ENCODE results near the gene SCRT2.
"Not testable (repeated sequence)": the region's sequence is repeated elsewhere in the genome, so short reads cannot be mapped to it uniquely, and the experiment has no call there.

The SCRT2 gene

DNA sequence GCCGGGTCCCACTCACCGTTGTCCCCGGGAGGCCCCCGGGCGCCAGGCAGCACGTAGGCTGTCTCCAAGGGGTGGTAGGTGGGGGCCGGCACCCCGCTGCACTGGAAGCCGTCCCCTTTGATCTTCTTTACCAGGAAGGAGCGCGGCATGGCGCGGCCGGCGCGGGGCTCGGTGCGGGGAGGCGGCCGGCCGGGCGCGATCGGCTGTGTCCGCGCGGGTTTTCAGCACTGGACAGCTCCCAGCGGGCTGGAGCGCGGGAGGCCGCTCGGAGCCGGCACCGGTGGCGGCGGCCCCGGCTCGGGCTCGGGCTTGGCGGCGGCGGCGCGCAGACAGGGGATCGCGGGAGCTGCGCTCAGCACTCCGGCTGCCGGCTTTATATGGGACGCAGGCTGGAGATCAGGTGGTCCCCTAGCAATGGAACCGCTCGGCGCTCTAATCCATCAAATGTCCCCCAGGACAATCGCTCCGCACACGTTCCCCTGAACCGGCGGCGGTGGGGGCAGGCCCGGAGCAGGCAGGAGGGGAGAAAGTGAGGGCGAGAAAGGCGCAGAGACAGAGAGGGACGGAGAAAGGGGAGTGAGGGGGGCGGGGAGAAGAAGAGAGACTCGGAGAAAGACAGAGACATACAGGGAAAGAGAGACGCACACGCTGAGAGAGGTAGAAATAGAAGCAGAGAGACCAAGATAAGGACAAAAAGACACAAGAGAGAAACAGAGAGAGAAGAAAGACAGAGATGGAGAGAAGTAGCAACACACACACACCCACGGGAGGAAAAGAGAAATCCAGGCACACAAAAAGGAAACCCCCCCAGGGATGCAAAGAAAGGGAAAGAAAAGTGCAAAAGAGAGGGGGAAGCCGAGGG lies at the start of gene SCRT2:
TSS of gene SCRT2 (minus strand) at position 350 of the 862 bp plus-strand sequence. CDS start at position 149, 201 bp downstream.
- DNase-seq, result no peak

DNA sequence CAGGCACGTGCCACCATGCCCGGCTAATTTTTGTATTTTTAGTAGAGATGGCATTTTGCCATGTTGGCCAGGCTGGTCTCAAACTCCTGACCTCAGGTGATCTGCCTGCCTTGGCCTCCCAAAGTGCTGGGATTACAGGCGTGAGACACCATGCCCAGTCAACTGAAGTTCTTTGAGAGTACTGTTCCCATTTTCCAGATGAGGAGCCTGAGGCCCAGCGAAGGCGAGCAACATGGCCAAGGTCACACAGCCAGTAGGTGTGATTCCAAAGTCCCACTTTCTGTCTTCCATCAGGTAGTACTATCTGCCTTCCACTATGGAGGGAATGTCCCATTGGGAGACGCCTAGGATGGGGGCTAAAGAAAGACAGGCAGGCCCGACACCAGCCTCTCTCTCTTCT lies 49.2 kb upstream of the SCRT2 start:
- DNase-seq, result not testable (repeated sequence)

DNA sequence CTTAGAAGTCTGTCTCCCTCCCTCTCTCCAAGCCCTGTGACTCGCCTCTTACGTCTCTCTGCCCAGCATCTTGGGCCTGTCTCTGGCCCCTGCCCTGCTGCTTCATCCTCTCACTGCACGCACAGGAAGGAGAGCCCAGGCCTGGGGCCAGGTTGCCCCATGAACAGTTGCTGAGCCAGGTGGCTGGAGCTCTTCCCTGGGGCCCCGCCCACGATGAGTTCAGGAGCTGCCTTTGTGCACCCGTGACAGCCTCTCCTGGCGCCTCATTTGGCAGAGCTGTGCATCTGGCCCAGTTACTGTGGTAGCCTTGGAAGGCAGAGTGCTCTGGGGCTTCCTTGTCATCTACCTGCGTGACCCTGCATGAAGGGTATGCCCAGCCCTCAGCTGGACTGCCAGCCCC lies 48.2 kb upstream of the SCRT2 start:
- DNase-seq, result no peak

DNA sequence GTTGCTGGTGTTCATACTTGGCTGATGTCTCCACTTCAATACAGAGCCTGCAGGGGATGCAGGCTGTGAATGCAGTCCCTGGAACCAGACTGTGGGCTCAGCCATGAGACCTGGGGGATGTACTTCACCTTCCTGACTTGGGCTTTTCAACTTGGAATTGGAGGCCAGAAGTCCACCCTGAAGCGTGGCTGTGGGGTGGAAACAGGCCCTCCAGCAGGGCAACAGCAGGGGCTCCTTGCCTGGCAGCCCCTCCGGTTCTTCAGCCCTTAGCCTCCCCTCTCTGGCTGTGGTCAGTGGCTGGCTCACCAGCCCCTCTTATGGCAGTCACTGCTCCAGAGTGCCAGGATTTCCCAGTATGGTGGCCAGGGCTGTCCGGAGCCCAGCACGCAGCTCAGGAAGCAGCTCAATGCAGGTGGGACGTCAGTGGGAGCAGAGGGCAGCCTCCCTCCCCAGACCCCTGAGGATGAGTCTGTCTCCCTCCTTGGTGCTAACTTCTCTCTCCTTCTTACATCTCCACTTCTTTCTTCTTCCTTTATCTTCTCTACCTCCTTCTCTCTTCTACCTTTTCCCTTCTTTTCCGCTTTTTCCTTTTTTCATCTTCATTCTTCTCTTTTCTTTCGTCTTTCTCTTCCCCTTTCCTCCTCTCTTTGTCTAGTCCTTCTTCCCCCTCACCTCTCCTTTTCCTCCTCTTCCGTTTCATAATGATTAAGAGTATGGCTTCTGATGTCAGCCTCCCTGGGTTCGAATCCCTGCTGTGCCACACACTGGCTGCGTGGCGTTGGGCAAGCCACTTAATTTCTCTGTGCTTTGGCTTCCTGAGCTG lies 47.4 kb upstream of the SCRT2 start:
- DNase-seq, result no peak

DNA sequence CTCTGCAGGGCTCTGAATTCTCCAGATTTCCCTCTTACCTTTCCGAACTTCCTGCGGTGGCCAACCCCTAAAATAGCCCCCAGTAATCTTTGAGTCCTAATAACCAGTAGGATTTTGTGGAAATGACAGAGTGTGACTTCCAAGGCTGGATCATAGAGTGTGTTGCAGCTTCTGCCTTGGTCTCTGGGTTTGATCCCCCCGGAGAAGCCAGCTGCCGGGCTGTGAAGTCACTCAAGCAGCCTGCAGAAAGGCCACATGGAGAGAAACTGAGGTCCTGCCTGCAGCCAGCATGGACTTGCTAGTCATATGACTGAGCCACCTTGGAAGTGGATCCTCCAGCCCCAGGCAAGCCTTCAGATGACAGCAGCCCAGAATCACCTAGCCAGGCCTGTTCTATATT lies 46.3 kb upstream of the SCRT2 start:
- no peak for DNase-seq

DNA sequence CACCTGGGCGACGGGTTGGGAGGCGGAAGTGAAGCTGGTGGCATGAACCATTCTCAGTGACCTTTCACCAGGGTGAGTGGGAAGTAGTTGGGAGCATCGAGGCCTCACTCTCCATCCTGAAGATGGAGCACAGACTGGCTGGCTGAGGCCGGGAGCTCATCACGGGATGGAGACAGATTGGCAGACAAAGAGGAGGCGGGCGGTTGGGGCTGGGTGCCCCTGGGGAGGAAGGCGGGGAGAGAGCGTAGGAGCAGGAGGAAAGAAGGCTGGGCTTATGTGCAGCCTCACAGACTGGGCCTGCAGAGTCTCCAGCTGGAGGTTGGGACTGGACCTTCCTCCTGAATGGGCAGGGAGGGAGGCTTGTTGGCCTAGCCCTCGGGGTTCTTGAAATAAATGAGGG lies 44.2 kb upstream of the SCRT2 start:
- DNase-seq, result no peak

DNA sequence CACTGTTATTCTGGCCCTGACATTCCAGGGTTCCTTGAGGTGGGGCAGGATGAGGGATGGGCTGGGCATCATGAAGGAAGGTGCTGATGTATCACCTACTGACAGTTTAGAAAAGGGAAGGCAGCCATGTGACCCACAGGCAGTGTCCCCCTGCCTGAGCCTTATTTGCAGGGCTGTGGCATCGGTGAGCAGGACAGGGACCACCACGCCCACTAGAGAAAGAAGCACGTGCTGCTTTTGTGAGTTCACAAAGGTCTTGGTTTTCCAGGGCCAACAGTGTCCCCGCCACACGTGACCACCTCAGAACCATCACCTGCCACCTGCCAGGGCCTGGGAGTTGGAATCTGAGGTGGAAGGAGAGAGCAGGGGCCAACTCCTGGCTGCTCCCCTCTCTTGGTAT lies 43.5 kb upstream of the SCRT2 start:
- no peak for DNase-seq

DNA sequence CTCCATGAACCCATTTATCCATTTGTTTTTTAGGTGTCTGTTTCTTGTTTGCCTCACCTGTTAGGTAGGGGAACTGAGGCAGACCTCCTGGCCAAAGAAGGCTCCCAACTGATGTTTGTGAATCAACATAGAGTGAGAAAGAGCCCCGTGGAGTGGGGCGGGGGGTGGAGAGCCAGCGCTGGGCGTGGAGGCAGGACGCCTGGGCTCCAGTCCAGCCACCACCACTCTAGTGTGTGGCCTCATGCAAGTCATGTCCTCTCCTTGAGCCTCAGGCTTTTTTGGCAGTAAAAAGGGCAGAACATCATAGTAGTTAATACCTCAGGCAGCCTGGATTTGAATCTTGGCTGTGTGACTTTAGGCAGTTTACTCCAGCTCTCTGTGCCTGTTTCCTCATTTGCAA lies 42.2 kb upstream of the SCRT2 start:
- no peak for DNase-seq

DNA sequence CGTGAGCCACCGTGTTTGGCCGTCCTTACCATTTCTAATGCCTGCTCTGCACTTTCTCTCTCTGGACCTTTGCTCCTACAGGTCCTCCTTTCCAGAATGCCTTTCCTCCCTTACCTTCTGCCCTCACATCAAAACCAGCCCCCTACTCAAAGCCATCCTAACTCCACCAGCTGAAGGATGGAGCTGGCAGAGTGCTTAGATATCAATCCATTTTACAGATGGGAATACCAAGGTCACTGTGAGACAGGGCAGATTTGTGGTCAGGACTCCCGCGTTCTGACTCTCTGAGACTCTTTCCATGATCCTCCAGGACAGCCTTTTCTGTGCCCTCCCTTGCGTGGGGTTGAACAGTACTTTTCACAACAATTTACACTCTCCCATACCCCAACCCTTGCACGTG lies 41.7 kb upstream of the SCRT2 start:
- DNase-seq, result no peak

DNA sequence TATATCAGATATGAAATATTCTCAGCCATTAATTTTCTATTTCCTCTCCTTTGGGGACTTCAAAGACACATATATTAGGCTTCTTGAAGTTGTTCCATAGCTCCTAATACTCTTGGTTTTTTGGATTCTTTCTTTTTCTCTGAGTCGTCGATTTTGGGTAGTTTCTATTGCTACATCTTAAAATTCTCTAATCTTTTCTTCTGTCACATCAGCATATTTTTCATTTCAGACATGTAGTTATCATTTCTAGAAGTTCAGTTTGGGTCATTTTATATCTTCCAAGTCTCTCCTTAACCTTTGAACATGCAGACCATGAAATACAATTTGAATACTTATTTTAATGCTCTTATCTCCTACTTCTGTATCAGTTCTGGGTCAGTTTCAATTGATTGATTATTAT lies 38.9 kb upstream of the SCRT2 start:
- DNase-seq, result no peak

DNA sequence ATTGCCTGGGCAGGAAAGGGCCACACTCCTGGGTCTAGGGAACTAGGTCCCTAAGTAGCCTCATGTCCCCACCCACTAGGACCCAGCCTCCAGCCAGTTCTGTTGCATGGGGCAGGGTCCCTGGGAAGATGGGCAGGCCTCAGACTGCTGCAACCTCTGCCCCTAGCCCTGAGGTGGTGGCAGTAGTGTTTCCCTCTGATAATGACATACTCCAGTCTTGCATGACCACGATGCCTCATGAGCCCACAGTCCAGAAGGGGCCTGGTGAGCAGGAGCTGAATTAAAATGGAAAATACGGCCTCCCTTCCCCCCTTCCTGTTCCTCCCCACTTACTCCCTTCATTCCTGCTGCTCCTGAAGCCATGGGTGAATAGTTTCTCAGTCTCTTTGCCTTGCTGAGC lies 36.0 kb upstream of the SCRT2 start:
- DNase-seq, result no peak

DNA sequence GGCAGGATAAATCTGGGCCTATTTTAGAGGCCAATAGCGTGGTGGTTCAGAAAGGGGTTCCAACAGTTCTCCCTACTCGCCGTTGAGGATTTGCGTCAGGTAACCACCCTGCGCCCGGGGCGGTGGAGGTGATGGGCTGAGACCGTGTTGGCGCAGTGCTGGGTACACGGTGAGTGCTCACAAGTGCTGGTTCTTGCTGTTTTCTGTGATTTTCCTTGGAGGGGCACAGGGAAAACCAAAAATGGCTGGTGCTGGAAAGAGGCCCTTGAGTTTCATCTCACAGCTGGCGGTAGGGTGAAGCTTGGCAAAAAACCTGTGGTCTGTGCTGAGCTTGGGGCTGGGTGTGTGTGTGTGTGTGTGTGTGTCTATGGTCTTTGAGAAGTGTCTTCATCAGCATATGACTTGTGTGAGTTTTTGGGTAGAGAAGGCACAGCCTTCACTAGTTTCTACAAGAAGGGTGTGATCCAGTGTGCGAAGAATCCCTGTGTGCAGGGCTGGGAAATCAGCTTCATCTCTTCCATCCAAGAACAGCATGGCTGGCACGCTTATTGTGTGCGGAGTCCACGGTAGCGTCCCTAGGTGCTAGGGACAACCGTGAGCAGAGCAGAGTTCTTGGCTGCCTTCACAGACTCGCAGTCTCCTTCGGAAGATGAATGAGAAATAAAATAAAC lies 35.3 kb upstream of the SCRT2 start:
- no peak for DNase-seq

DNA sequence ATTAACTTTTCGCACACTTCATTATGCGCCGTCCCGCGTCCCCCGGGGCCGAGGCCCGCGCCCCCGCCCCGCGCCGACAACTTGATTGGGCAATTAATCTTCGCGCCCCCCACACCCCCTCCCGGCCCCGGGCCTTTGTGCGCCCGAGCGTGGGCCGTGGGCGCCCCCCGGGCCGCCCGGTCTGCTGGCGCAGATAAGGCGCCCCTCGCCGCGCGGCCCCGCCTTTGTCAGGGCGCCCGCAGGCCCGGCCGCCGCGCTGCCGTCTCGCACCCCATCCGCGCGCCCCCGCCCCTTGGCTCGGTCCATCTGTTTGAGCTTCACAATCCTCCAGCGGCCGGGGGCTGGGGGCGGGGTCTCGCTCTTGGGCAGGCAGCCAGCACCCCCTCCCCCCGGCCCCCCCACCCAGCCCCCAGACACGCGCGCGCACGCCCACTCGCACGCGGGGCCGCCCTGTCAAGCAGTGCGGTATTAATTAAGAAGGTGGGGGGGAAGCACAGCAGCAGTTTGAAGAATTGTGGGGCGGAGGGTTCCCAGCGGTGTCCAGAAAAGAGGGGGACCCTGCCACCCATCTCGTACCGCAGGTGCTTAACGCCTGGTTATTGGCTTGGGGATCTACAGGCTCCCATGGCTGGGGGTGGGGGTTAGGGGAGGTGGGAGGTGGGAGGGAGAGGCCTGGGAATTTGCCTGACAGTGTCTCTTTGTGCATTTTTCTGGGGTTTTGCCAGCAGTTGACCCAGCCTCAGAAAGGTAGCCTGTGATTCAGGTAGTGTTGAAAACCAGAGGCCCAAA lies 34.6 kb upstream of the SCRT2 start:
- no peak for DNase-seq

DNA sequence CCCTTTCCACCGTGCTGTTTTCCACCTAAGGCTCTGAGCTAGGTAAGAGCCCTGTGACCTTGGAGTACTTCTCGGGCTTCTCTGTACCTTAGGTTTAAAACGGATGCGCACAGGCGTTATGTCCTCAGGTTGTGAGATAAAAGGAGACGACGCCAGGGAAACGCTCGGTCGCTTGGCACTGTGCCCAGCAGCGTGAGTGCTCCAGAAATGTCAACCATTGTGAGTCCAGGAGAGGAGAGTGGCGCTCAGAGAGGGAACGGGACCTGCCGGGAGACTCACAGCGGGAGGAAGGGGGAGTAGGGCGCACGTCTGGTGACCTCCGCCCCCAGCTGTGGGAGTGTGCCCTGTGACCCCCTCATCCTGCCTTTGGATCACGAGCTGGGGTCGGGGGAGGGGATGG lies 33.8 kb upstream of the SCRT2 start:
- no peak for DNase-seq

DNA sequence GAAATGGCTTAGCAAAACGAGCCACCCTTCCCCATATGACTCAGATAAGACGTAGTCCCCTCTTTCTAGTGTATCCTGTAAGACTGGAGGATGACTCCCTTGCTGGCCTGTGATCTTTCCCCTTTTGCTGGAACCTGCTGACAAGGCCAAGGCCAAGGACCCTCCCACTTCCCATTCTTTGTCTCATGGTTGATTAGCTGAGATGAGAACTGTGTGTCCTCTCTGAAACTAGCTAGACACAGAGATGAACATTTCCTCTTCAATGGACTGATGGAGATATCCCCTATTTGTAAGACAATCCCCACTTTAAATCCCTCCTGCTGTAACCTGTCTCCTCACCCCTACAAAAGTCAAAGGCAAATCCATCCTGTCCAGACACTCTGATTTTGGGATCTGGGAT lies 33.4 kb upstream of the SCRT2 start:
- no peak for DNase-seq

DNA sequence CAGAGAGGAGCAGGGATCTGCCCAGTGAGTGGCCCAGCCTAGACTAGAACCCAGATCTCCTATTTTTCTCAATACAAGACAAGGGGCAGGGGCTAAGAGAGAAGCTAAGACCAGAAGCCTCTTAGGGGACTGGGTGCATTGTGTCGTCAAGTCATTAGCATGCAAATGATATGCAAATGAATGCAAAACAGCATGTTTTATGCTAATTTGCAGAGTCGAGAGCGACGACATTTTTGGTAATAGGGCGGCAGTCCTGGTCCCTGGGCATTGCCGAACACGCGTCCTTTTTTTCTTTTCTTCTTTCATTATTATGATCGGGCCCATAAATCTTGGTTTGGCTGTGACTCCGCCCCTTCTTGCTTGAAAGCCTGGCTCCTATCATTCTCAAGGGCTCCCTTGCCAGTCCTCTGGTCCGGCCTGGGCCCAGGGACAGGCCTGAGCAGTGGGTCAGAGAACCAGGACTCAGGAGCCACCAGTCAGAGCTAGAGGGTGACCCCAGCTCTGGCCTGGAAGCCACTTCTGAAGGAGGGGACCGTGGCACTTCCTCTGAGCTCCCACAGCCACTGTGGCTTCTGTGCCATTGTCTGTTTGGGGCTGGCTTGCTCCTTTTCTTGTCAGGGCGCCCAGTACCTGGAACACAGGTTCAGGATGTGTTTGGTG lies 32.0 kb upstream of the SCRT2 start:
- DNase-seq, result no peak

DNA sequence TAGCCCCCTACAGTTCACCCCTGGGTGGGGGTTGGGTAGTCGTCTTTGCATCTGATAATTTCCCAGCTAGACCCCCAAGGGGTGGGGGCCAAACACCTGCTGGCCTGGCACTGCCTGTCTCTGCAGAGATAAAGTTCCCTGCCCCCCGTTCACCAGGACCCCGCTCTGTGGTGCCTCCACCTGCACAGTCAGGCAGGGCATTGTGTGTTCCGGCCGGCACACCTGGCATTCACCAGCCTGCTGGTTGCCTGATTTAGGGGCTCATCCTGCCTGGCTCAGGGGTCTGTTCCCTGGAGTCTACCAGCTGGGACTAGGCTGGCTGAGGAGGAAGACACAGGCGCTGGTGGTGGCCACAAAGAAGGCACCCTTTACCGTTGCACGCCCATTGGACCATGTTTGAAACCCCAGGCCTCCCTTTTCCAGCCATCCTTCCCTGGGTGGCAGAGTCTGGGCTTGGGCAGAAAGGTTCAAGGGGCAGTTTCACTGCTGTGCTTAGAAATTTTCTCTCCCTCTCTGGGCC lies 30.8 kb upstream of the SCRT2 start:
- DNase-seq, result no peak

DNA sequence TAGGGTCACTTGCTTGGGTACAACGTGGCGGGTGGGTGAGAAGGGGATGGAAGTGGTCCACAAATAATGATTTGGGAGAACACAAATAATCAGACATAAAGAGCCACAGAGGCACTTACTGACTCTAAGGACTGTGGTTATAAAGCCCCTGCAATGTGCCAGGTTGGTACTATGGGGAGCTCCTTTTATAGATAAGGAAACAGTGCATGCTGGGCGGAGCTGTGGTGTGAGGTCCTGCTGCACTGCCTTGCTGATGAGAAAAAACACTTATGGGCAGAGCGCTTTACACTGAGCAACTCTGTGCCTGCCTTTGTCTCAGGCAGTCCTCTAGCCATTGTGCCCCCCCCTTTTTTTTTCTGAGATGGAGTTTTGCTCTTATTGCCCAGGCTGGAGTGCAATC lies 29.1 kb upstream of the SCRT2 start:
- DNase-seq, result no peak

DNA sequence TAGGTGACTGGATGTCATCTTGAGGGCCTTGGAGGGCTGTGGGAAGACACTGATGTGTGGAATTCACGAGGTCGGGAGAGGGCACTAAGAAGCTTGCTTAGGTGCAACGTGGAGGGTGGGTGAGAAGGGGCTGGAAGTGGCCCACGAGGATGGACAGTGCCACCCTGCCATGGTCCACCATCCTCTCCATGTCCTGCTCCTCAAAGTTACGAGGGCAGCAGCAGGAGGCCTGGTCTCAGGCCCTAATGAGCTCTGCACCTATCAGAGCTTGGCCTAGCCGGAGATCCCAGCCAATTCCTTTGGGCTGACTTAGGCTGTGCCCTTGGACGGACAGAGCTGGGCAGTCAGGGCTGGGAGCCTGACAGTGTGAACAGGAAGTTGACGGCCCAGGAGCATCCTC lies 27.8 kb upstream of the SCRT2 start:
- DNase-seq, result no peak

DNA sequence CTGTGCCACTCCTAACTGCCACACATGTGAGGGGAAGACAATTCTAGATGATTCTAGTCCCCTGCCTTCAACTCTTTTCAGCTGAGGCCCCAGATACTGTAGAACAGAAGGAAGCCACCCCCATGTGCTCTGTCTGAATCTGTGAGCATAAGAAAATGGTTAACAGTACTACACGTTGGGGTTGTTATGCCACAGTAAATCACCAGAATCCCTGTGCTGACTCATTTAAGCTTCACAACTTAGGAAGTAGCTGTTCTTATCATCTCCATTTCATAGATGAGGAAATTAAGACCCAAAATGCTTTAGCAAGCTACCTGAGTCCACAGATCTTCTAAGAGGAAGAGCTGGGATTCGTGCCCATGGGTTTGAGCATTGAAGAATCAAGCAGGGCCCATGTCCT lies 27.4 kb upstream of the SCRT2 start:
- DNase-seq, result no peak

DNA sequence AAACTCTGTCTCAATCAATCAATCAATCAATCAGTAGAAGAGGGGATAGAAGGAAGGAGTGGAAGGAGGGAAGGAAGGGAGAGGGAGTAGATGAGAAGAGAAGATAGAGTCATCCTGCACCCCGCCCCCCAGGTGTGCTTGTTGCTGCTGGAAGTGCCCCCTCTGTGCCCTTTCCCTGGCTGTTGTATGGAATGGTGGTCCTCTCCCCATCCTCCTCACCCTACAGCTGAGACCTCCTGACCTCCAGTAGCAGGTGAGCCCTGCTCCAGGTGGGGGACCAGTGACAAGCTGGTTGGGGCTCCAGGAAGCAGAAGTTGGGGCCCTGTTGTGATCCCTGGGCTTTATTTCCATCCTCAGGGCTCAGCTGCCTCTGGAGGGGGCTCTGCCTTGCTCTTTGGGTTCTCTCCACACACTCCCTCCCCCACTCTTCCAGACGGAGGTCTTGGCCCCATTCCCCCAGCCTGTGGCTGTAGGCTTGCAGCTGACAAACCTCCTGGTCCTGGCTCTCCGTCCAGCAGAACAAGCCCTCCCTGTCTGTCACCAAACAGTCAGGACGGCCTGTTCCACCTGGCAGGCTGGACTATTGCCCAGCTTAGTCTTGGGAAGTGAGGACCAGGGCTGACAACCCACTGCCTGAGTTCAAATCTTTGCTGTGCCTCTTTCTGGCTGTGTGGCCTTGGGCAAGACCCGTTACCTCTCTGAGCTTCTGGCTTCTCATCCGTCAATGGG lies 26.0 kb upstream of the SCRT2 start:
- no peak for DNase-seq
